GM12801 (cell line): Measurements from ENCODE around the gene FBP1.

Experiments
- CTCF ChIP-seq: IDR thresholded peaks from one replicate; pipeline ENCODE4 v1.5.1; 2011; ENCODE audit warnings: control low read depth; ENCODE audit not compliant: insufficient read length; ENCODE audit errors: extremely low read depth

Gene FBP1

GRCh38 chr9:94655739-94656138, 16.4 kb upstream of the FBP1 start:
- TF ChIP-seq CTCF: no peak

- TF ChIP-seq CTCF: no peak
Observed at GRCh38 chr9:94654165-94654894, 15.0 kb upstream of the FBP1 start.

- no peak for TF ChIP-seq CTCF
Observed at GRCh38 chr9:94650949-94651348, 11.6 kb upstream of the FBP1 start.

- TF ChIP-seq CTCF: no peak
Observed at GRCh38 chr9:94649100-94649819, 9.9 kb upstream of the FBP1 start.

- TF ChIP-seq CTCF: no peak
Observed at GRCh38 chr9:94648185-94648584, 8.9 kb upstream of the FBP1 start.

- no peak for TF ChIP-seq CTCF
Observed at GRCh38 chr9:94645901-94646300, 6.6 kb upstream of the FBP1 start.

GRCh38 chr9:94644543-94644942, 5.2 kb upstream of the FBP1 start:
- no peak for TF ChIP-seq CTCF
